ENCODE data around the gene VN1R2. TPM values are rescaled to one million over a fixed set of nuclear protein-coding genes. Genes with fewer than 3 reads are reported as not detected.

VN1R2 gene, protein sequence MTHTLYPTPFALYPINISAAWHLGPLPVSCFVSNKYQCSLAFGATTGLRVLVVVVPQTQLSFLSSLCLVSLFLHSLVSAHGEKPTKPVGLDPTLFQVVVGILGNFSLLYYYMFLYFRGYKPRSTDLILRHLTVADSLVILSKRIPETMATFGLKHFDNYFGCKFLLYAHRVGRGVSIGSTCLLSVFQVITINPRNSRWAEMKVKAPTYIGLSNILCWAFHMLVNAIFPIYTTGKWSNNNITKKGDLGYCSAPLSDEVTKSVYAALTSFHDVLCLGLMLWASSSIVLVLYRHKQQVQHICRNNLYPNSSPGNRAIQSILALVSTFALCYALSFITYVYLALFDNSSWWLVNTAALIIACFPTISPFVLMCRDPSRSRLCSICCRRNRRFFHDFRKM
- total RNA-seq, result not detected in 2 replicates

DNA sequence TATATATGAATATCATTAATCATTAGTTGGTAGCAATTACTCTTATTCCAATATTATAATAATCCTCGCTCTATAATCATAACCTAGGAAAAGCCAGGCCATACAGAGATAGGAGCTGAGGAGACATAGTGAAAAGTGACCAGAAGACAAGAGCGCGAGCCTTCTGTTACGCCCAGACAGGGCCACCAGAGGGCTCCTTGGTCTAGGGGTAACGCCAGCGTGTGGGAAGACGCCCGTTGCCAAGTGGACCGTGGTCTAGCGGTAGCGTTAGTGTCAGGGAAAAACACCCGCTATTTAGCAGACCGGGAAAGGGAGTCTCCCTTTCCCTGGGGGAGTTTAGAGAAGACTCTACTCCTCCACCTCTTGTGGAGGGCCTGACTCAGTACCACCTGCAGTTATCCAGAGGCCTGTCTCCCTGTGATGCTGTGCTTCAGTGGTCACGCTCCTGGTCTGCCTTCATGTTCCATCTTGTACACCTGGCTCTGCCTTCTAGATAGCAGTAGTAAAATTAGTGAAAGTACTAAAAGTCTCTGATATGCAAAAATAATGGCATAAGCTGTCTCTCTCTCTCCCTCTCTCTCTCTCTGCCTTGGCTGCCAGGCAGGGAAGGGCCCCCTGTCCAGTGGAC, at the start of gene VN1R2:
TSS of gene VN1R2 (plus strand) at position 578 of the 628 bp plus-strand sequence. CDS start 84 bp downstream, outside the sequence.

DNA sequence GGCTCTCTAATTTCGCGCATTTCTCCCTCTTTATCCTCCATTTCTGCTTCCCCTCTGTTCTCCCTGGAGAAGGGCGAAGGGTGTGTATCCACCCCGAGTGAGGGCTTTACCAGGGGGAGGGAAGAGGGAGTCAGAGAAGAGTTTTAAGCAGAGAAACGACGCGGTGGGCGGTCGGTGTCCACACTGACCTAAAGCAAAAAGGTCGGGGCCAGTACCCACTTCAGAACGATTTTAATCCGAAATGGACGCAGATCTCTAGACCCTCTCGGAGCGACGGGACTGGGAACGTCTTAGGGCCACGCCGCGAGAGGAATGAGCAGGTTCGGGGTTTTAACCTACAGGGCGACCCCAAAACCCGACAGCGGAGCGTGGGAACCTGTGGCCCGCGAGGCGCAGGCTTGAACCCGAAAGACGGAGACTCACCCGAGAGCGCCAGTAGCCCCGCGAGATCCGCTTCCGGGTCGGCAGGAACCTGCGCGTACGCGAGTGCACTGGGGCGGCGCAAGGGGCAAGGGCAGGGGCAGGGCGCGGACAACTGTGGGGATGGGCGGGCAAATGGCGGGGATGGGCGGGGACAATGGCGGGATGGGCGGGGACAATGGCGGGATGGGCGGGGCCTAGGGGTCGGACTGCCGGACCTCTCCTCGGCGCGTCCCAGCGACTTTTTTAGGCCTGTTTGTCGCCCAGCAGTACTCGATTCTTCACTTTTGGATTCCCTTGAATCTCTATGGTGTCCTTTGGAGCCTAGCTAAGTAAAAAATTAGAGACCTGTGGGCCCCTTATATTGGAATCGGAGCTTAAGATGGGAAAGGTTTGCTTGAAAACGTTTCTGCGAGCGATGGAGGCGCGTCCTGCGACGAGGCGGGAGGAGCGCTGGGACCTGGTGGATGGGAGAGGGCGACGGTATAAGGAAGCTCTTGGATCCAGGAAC, 3.4 kb upstream of the VN1R2 start, which contains the start of gene ZNF677:
TSS of gene ZNF677 (minus strand) at position 463 of the 931 bp plus-strand sequence. CDS start 3,323 bp downstream, outside the sequence.

DNA sequence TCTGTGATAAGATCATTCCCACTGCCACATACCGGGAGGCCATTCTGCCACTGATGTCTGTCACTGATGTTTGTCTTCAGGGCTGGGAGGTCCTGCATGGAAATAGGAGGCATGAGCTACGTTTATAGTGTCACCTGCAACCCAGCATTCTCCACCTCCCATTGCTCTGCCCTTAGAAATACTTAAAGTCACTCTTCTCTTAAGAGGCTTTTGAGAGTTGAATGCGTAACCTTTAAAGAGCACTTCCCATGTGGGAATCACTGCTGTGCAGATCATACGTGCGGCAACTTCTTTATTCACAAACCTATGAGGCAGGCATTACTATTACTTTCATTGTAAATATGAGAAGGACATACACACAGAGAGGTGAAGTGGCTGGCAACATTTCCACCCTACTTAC, 9.5 kb downstream of the VN1R2 start, which contains the start of gene VN1R4:
TSS of gene VN1R4 (minus strand) at position 101 of the 400 bp plus-strand sequence. CDS start at position 43, 58 bp downstream.

Other genes with a start within 250 kb of the VN1R2 start
- gene ERVV-1, start 244.4 kb upstream of the VN1R2 start, total RNA-seq, result not detected in 2 replicates
- under 0.01 TPM in 1 of 2 replicates, not detected in the other for gene ERVV-2, start 213.6 kb upstream of the VN1R2 start, total RNA-seq
- 27.2 and 43.7 TPM in 2 replicates for gene ZNF160, start 154.9 kb upstream of the VN1R2 start, total RNA-seq
- 5.8 and 11.0 TPM in 2 replicates for gene ZNF415, start 125.4 kb upstream of the VN1R2 start, total RNA-seq
- 5.2 and 8.5 TPM in 2 replicates for gene ZNF347, start 99.2 kb upstream of the VN1R2 start, total RNA-seq
- gene ZNF665, start 64.9 kb upstream of the VN1R2 start, total RNA-seq, result 3.6 and 6.8 TPM in 2 replicates
- 9.4 and 19.2 TPM in 2 replicates for gene ZNF677, start 3.4 kb upstream of the VN1R2 start, total RNA-seq
- gene VN1R4, start 9.4 kb downstream of the VN1R2 start, total RNA-seq, result not detected in 2 replicates
- gene ZNF845, start 75.5 kb downstream of the VN1R2 start, total RNA-seq, result 9.6 and 9.9 TPM in 2 replicates
- 6.9 and 12.7 TPM in 2 replicates for gene ZNF525, start 107.4 kb downstream of the VN1R2 start, total RNA-seq
- gene ZNF765, start 136.9 kb downstream of the VN1R2 start, total RNA-seq, result 14.6 and 16.6 TPM in 2 replicates
- gene ZNF761, start 173.7 kb downstream of the VN1R2 start, total RNA-seq, result 11.7 and 17.5 TPM in 2 replicates
- 4.2 and 4.4 TPM in 2 replicates for gene ZNF813, start 209.4 kb downstream of the VN1R2 start, total RNA-seq

All from regular cardiac myocyte (primary cell).